H1 (cell line): ENCODE data around the gene RBM25. TPM values are rescaled to one million over a fixed set of nuclear protein-coding genes. Genes with fewer than 3 reads are reported as not detected.

Experiments
- CTCF ChIA-PET: fragments of 300-600 bp; sonication (Branson Sonifier 250); formaldehyde crosslinking; loops from one replicate; lab custom pipeline; 2021; ENCODE audit not compliant: partially characterized antibody; lab: Charles Lee
- POLR2A ChIA-PET: fragments of 300-600 bp; sonication (Branson Sonifier 250); formaldehyde crosslinking; loops from one replicate; lab custom pipeline; 2021; ENCODE audit warnings: inconsistent platforms; ENCODE audit not compliant: partially characterized antibody; lab: Charles Lee
- DNase-seq, 2 experiments: peaks; one replicate each; pipeline versions ENCODE4 v3.0.0 to v3.0.0-alpha.2; 2010 to 2022; ENCODE audit warnings: low spot score in 2 of 2, low read depth in 1 of 2, mixed read lengths in 1 of 2
- FAIRE-seq: peaks from 2 replicates; lab custom pipeline; 2011; peaks lifted over from hg19 to GRCh38; lab: Jason Lieb, UNC
- H2AFZ ChIP-seq: 2 replicates; pipeline ENCODE4 v1.8.1; 2012; ENCODE audit warnings: low read length, inconsistent platforms
- H2AK5ac ChIP-seq: 2 replicates; pipeline ENCODE4 v1.6.1; 2013; ENCODE audit warnings: low read depth, low read length
- H2BK120ac ChIP-seq: replicated peaks from 2 replicates; pipeline ENCODE3; 2013; ENCODE audit warnings: low read depth, low read length, inconsistent platforms
- H2BK12ac ChIP-seq: 2 replicates; pipeline ENCODE4 v1.6.1; 2013; ENCODE audit warnings: low read depth, low read length
- H2BK15ac ChIP-seq: 2 replicates; pipeline ENCODE4 v1.6.1; 2013; ENCODE audit warnings: low read length
- H2BK20ac ChIP-seq: 2 replicates; pipeline ENCODE4 v1.6.1; 2013; ENCODE audit warnings: low read length
- H2BK5ac ChIP-seq: 2 replicates; pipeline ENCODE4 v1.6.1; 2013; ENCODE audit warnings: low read depth, low read length
- H3K14ac ChIP-seq: 2 replicates; pipeline ENCODE4 v1.6.1; 2013; ENCODE audit warnings: inconsistent platforms; ENCODE audit not compliant: insufficient read length
- H3K18ac ChIP-seq: 2 replicates; pipeline ENCODE4 v1.6.1; 2013; ENCODE audit warnings: low read length; ENCODE audit errors: extremely low read depth
- H3K23ac ChIP-seq: 2 replicates; pipeline ENCODE4 v1.6.1; 2013; ENCODE audit warnings: inconsistent platforms; ENCODE audit not compliant: insufficient read length
- H3K23me2 ChIP-seq: 2 replicates; pipeline ENCODE4 v1.6.1; 2013; ENCODE audit warnings: low read depth, low read length
- H3K27ac ChIP-seq: 2 replicates; pipeline ENCODE4 v1.6.1; 2011; ENCODE audit warnings: low read depth, low read length, inconsistent platforms
- H3K27me3 ChIP-seq, 4 experiments: replicated peaks in 1 of 4; 1 replicate in 1 of 4; 2 replicates in 3 of 4; pipeline versions ENCODE4 v1.6.1 to v1.8.1; 2011 to 2013; ENCODE audit warnings: low read length in 3 of 4, mild to moderate bottlenecking in 3 of 4, inconsistent platforms in 2 of 4, mixed read lengths in 2 of 4, moderate library complexity in 1 of 4; ENCODE audit not compliant: control insufficient read depth in 3 of 4, insufficient read depth in 3 of 4; ENCODE audit errors: extremely low read depth in 1 of 4
- H3K36me3 ChIP-seq, 4 experiments: 2 replicates each; pipeline versions ENCODE4 v1.6.1 to v1.8.1; 2011 to 2013; ENCODE audit warnings: mild to moderate bottlenecking in 4 of 4, low read length in 3 of 4, moderate library complexity in 2 of 4, control low read depth in 1 of 4, inconsistent platforms in 1 of 4; ENCODE audit not compliant: insufficient read depth in 4 of 4, control insufficient read depth in 2 of 4
- H3K4ac ChIP-seq: replicated peaks from 2 replicates; pipeline ENCODE3; 2013; ENCODE audit warnings: low read length, low read depth, mixed read lengths, inconsistent platforms; ENCODE audit not compliant: insufficient read length
- H3K4me1 ChIP-seq, 4 experiments: replicated peaks in 1 of 4; 1 replicate in 1 of 4; 2 replicates in 3 of 4; pipeline versions ENCODE4 v1.6.1 to v1.8.1; 2011 to 2013; ENCODE audit warnings: low read length in 3 of 4, inconsistent platforms in 2 of 4, mixed read lengths in 1 of 4; ENCODE audit not compliant: insufficient read depth in 4 of 4, control insufficient read depth in 3 of 4
- H3K4me2 ChIP-seq, 2 experiments: 2 replicates each; pipeline versions ENCODE4 v1.6.1 to v1.8.1; 2011 to 2013; ENCODE audit warnings: low read depth in 2 of 2, low read length in 2 of 2, control low read depth in 1 of 2, inconsistent platforms in 1 of 2, mild to moderate bottlenecking in 1 of 2; ENCODE audit not compliant: insufficient read depth in 1 of 2
- H3K4me3 ChIP-seq, 4 experiments: fragments of 200-600, 300-600 bp in 1 of 4; sonication (generic), shearing (Covaris generic), sonication (Bioruptor Twin) in 1 of 4; 2 replicates each; pipeline versions ENCODE4 v1.5.1 to v1.8.1; 2011 to 2016; ENCODE audit warnings: low read length in 4 of 4, low read depth in 3 of 4, control low read depth in 2 of 4, inconsistent platforms in 2 of 4, mild to moderate bottlenecking in 2 of 4, mixed read lengths in 1 of 4, moderate library complexity in 1 of 4; ENCODE audit not compliant: insufficient read depth in 2 of 4; ENCODE audit errors: extremely low read depth in 1 of 4
- H3K56ac ChIP-seq: replicated peaks from 2 replicates; pipeline ENCODE3; 2013; ENCODE audit warnings: low read depth, mild to moderate bottlenecking, mixed read lengths, low read length, inconsistent platforms; ENCODE audit not compliant: insufficient read length
- H3K79me1 ChIP-seq: 2 replicates; pipeline ENCODE4 v1.6.1; 2013; ENCODE audit warnings: low read depth, low read length, control low read depth
- H3K79me2 ChIP-seq, 2 experiments: 2 replicates each; pipeline versions ENCODE4 v1.6.1 to v1.8.1; 2012 to 2013; ENCODE audit warnings: low read length in 2 of 2, mild to moderate bottlenecking in 2 of 2, inconsistent platforms in 1 of 2; ENCODE audit not compliant: insufficient read depth in 2 of 2, control insufficient read depth in 1 of 2
- H3K9ac ChIP-seq, 4 experiments: replicated peaks in 1 of 4; 1 replicate in 1 of 4; 2 replicates in 3 of 4; pipeline versions ENCODE4 v1.6.1 to v1.8.1; 2011 to 2013; ENCODE audit warnings: low read depth in 3 of 4, low read length in 3 of 4, control low read depth in 2 of 4, mild to moderate bottlenecking in 2 of 4, moderate library complexity in 2 of 4, inconsistent platforms in 1 of 4; ENCODE audit errors: extremely low read depth in 1 of 4
- H3K9me3 ChIP-seq, 2 experiments: 2 replicates each; pipeline versions ENCODE4 v1.6.1 to v1.8.1; 2012 to 2013; ENCODE audit warnings: mild to moderate bottlenecking in 2 of 2, moderate library complexity in 2 of 2, control low read depth in 1 of 2, inconsistent platforms in 1 of 2, low read depth in 1 of 2, low read length in 1 of 2, mixed read lengths in 1 of 2; ENCODE audit not compliant: insufficient read depth in 2 of 2
- H4K20me1 ChIP-seq, 2 experiments: replicated peaks in 1 of 2; 2 replicates each; pipeline versions ENCODE3 to v1.8.1; 2011 to 2013; ENCODE audit warnings: inconsistent platforms in 2 of 2, low read length in 2 of 2, mild to moderate bottlenecking in 1 of 2; ENCODE audit not compliant: insufficient read depth in 2 of 2, control insufficient read depth in 1 of 2
- H4K5ac ChIP-seq: 2 replicates; pipeline ENCODE4 v1.6.1; 2013; ENCODE audit warnings: low read length, low read depth, mixed read lengths, inconsistent platforms; ENCODE audit not compliant: insufficient read length
- H4K8ac ChIP-seq: 2 replicates; pipeline ENCODE4 v1.8.0; 2013; ENCODE audit warnings: mild to moderate bottlenecking, moderate library complexity, low read length, inconsistent platforms; ENCODE audit not compliant: insufficient read depth; ENCODE audit errors: extremely low read depth
- H4K91ac ChIP-seq: replicated peaks from 2 replicates; pipeline ENCODE3; 2013; ENCODE audit warnings: low read length, mixed read lengths, inconsistent platforms; ENCODE audit not compliant: insufficient read length
- BACH1 ChIP-seq: IDR thresholded peaks from 2 replicates; pipeline ENCODE4 v1.6.1; 2012; ENCODE audit warnings: low read length, improper control_type of control experiment
- BRCA1 ChIP-seq: IDR thresholded peaks from 2 replicates; pipeline ENCODE4 v1.6.1; 2012; ENCODE audit warnings: low read depth, low read length, improper control_type of control experiment
- EZH2 ChIP-seq: fragments of 200-600 bp; sonication (generic); IDR thresholded peaks from 2 replicates; pipeline ENCODE4 v1.7.1; 2012; ENCODE audit warnings: low read depth, mild to moderate bottlenecking, moderate library complexity, low read length, inconsistent platforms; ENCODE audit not compliant: severe bottlenecking
- NRF1 ChIP-seq: IDR thresholded peaks from 2 replicates; pipeline ENCODE4 v1.6.1; 2011; ENCODE audit warnings: mild to moderate bottlenecking, low read depth, low read length, improper control_type of control experiment
- PHF8 ChIP-seq: fragments of 200-600 bp; sonication (generic); conservative IDR thresholded peaks from 2 replicates; pipeline ENCODE4 v1.7.1; 2012; ENCODE audit warnings: low read depth, mild to moderate bottlenecking, inconsistent platforms, low read length, moderate library complexity
- RBBP5 ChIP-seq: IDR thresholded peaks from 2 replicates; pipeline ENCODE4 v1.7.1; 2012; ENCODE audit warnings: low read depth, mild to moderate bottlenecking, inconsistent platforms, low read length, moderate library complexity, borderline replicate concordance
- TEAD4 ChIP-seq: IDR thresholded peaks from 2 replicates; pipeline ENCODE4 v1.6.1; 2012; ENCODE audit warnings: low read depth, low read length, inconsistent platforms, mixed read lengths
- WGBS, 2 experiments: shearing (Covaris generic) in 1 of 2; methylation state at CpG; one replicate each; pipeline versions ENCODE4 v1.1.6 to v1.1.7; 2013 to 2015; ENCODE audit warnings: low lambda C conversion rate in 2 of 2, mixed read lengths in 2 of 2, inconsistent platforms in 1 of 2, low coverage in 1 of 2, missing lambda C conversion rate in 1 of 2; ENCODE audit not compliant: insufficient replicate concordance in 2 of 2, insufficient coverage in 1 of 2, insufficient read length in 1 of 2; ENCODE audit errors: extremely low coverage in 1 of 2, missing lambda C conversion rate in 1 of 2; 5-methylcytosine and 5-hydroxymethylcytosine counted together
- polyA plus RNA-seq, 7 experiments: library from polyadenylated mRNA; depleted of rRNA in 3 of 7; stranded (reverse) in 5 of 7; unstranded in 2 of 7; fragments of >200 nt in 5 of 7; fragments of 200-250 nt in 2 of 7; gene quantifications; 1 replicate in 5 of 7; 2 replicates in 1 of 7; 4 replicates in 1 of 7; pipeline versions ENCODE4 v1.2.1 to v1.2.3, GENCODE V29; 2011 to 2013; ENCODE audit warnings: missing spikeins in 2 of 7, mixed read lengths in 2 of 7
- total RNA-seq: library from RNA; stranded (reverse); fragmentation: NEBNext Ultra II Directional; extraction: Animal tissue kit (Norgen Biotek cat#: 25700); gene quantifications from 2 replicates; pipeline ENCODE4 v1.2.1, GENCODE V29; 2021
- TF ChIP-seq, protein P1 (sequence below): IDR thresholded peaks from 2 replicates; pipeline ENCODE4 v1.6.1; 2012; ENCODE audit warnings: inconsistent platforms
- TF ChIP-seq, protein P2 (sequence below), 3 experiments: IDR thresholded peaks; 1 replicate in 2 of 3; 2 replicates in 1 of 3; pipeline versions ENCODE4 v1.5.1 to v1.6.1; 2011; ENCODE audit warnings: low read length in 3 of 3, mild to moderate bottlenecking in 3 of 3, inconsistent platforms in 2 of 3, low read depth in 1 of 3, moderate library complexity in 1 of 3; ENCODE audit not compliant: insufficient read depth in 1 of 3; ENCODE audit errors: control extremely low read depth in 1 of 3
- TF ChIP-seq, protein P3 (sequence below): IDR thresholded peaks from 2 replicates; pipeline ENCODE4 v1.6.1; 2012; ENCODE audit warnings: inconsistent platforms

The RBM25 gene
- total and polyA plus RNA-seq, 2 of the 8 experiments (the other 6 are each of a cell fraction or from before 2014, with no cell fraction given): 25.6 to 134 TPM

DNA sequence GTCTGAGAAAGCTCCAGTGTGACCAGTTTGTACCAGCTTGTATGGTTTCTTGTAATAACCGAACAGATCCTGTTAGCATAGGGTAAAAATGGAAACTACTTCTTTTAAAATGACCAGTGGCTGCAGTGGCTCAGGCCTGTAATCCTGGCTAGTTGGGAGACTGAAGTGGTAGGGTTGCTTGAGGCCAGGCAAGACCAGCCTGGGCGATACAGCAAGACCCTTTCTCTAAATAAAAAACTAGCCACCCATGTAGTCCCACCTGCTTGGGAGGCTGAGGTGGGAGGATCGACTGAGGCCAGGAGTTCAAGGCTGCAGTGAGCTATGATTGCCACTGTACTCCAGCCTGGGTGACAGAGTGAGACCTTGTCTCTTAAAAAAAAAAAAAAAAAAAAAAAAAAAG lies 85.3 kb downstream of the RBM25 start:
- no peaks in the 10 kb centered on the region for H3K9me3 ChIP-seq
- peaks cover 0 to 60% of the 10 kb centered on the region in 2 experiments; a peak in 3 of 4 replicates for H3K79me2 ChIP-seq
- H3K4me2 ChIP-seq: no peak overlapping the region
- H3K23me2 ChIP-seq: no peaks in the 10 kb centered on the region
- peaks cover 2 to 8% (median 3%) of the 10 kb centered on the region in 4 experiments; a peak in 6 of 8 replicates for H3K36me3 ChIP-seq
- no peak overlapping the region for H3K9ac ChIP-seq
- H3K79me1 ChIP-seq: peaks cover 5% of the 10 kb centered on the region; the same call in 1 of the 2 replicates
- no peak for DNase-seq
- H2AK5ac ChIP-seq: no peak overlapping the region
- no peak overlapping the region for H2BK5ac ChIP-seq
- H3K56ac ChIP-seq: no peak overlapping the region
- H3K14ac ChIP-seq: no peak overlapping the region
- H3K27me3 ChIP-seq: no peaks in the 10 kb centered on the region
- H2BK12ac ChIP-seq: no peak overlapping the region
- CTCF ChIA-PET: interaction anchor here (0.6 kb wide), 1 partner anchor 62 kb away, joined by 3 read pairs; no protein-coding TSS in a partner anchor
- 82% methylated on average over 3 of the region's 3 CpGs; no CpG with 5 or more reads in 1 of the 2 experiments for WGBS, 2 experiments
- H3K27ac ChIP-seq: no peak overlapping the region
- H3K23ac ChIP-seq: no peak overlapping the region
- no peak overlapping the region for H2BK20ac ChIP-seq
- H2BK15ac ChIP-seq: no peak overlapping the region
- no peak overlapping the region for H4K8ac ChIP-seq
- FAIRE-seq: no peak
- H3K18ac ChIP-seq: no peak overlapping the region
- POLR2A ChIA-PET: interaction anchor here (1.4 to 1.7 kb wide), 2 partner anchors 16 to 18 kb away, joined by 3 to 7 read pairs; no protein-coding TSS in a partner anchor
- H2AFZ ChIP-seq: no peak overlapping the region
- no peak overlapping the region for H3K4ac ChIP-seq
- H2BK120ac ChIP-seq: no peak overlapping the region
- no peak overlapping the region for H4K5ac ChIP-seq
- no peaks in the 10 kb centered on the region for H3K4me1 ChIP-seq
- no peak overlapping the region for H4K91ac ChIP-seq
- peaks cover 0 to 6% of the 10 kb centered on the region in 2 experiments for H4K20me1 ChIP-seq
- H3K4me3 ChIP-seq: no peak overlapping the region
- TF ChIP-seq PHF8: no peak
- no peak for TF ChIP-seq EZH2
- TF ChIP-seq TEAD4: no peak
- TF ChIP-seq BRCA1: no peak
- TF ChIP-seq, protein P1, sequence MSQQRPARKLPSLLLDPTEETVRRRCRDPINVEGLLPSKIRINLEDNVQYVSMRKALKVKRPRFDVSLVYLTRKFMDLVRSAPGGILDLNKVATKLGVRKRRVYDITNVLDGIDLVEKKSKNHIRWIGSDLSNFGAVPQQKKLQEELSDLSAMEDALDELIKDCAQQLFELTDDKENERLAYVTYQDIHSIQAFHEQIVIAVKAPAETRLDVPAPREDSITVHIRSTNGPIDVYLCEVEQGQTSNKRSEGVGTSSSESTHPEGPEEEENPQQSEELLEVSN: no peak
- no peak for TF ChIP-seq NRF1
- TF ChIP-seq, protein P2, sequence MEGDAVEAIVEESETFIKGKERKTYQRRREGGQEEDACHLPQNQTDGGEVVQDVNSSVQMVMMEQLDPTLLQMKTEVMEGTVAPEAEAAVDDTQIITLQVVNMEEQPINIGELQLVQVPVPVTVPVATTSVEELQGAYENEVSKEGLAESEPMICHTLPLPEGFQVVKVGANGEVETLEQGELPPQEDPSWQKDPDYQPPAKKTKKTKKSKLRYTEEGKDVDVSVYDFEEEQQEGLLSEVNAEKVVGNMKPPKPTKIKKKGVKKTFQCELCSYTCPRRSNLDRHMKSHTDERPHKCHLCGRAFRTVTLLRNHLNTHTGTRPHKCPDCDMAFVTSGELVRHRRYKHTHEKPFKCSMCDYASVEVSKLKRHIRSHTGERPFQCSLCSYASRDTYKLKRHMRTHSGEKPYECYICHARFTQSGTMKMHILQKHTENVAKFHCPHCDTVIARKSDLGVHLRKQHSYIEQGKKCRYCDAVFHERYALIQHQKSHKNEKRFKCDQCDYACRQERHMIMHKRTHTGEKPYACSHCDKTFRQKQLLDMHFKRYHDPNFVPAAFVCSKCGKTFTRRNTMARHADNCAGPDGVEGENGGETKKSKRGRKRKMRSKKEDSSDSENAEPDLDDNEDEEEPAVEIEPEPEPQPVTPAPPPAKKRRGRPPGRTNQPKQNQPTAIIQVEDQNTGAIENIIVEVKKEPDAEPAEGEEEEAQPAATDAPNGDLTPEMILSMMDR (IDR thresholded peaks at IDR 0.05; ENCODE audit: control extremely low read depth in 1 of 3, insufficient read depth in 1 of 3, low read depth in 1 of 3, low read length in 3 of 3): no peak
- TF ChIP-seq, protein P3, sequence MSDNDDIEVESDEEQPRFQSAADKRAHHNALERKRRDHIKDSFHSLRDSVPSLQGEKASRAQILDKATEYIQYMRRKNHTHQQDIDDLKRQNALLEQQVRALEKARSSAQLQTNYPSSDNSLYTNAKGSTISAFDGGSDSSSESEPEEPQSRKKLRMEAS: no peak
- no peak for TF ChIP-seq BACH1
- TF ChIP-seq RBBP5: no peak
